Measurements from ENCODE around the gene MORF4L2. TPM values are rescaled to one million over a fixed set of nuclear protein-coding genes. Genes with fewer than 3 reads are reported as not detected.

Gene MORF4L2
- polyA plus RNA-seq, 1 of the 3 experiments (the other 2 are of a cell fraction), result 221 TPM

- no peak for TF ChIP-seq TAF1 (IDR thresholded peaks at IDR 0.05; ENCODE audit: borderline replicate concordance, low read depth, low read length)
Measured at GRCh38 chrX:103685396-103685795, 1.1 kb downstream of the MORF4L2 start (continued).

GRCh38 chrX:103681443-103681842, 5.1 kb downstream of the MORF4L2 start:
- Histone ChIP-seq H3K4me2 (no peak overlapping the region), H3K27me3 (ENCODE audit: insufficient read depth) (no peaks in the 10 kb centered on the region), H4K20me1 (ENCODE audit: insufficient read depth) (peaks cover 54% of the 10 kb centered on the region), H2AFZ (ENCODE audit: low read depth) (no peak overlapping the region), H3K79me2 (ENCODE audit: insufficient read depth) (peaks cover 50% of the 10 kb centered on the region), H3K9ac (no peak overlapping the region), H3K4me1 (ENCODE audit: control insufficient read depth in 1 of 2, insufficient read depth in 2 of 2, low read depth in 1 of 2, low read length in 1 of 2) (peaks cover 4 to 5% of the 10 kb centered on the region in 2 experiments; a peak in 3 of 4 replicates), H3K4me3 (ENCODE audit: low read depth in 2 of 2, low read length in 1 of 2) (no peak overlapping the region), H3K27ac (ENCODE audit: low read depth in 2 of 2, low read length in 1 of 2) (no peak overlapping the region), H3K9me3 (no peaks in the 10 kb centered on the region), H3K9me2 (no peaks in the 10 kb centered on the region), H3F3A (replicated peaks; ENCODE audit: insufficient read depth) (peaks cover 46% of the 10 kb centered on the region), H3K36me3 (replicated peaks in 1 of 2; ENCODE audit: control insufficient read depth in 1 of 2, insufficient read depth in 2 of 2, low read length in 1 of 2) (peaks cover 63 to 68% of the 10 kb centered on the region in 2 experiments)
- CTCF ChIA-PET, result no interaction called here
- WGBS (ENCODE audit: low lambda C conversion rate), result 57% methylated on average over 2 of the region's 2 CpGs
- no peak for TF ChIP-seq RCOR1 (IDR thresholded peaks at IDR 0.05; ENCODE audit: low read length)
- TF ChIP-seq JUND (IDR thresholded peaks at IDR 0.05), result no peak
- no peak for TF ChIP-seq REST (IDR thresholded peaks at IDR 0.05; ENCODE audit: low read depth, low read length)
- no peak for TF ChIP-seq TCF12 (IDR thresholded peaks at IDR 0.05)
- TF ChIP-seq GATA2 (CRISPR knock-in tag; IDR thresholded peaks at IDR 0.05), result no peak
- TF ChIP-seq FOXM1 (IDR thresholded peaks at IDR 0.05; ENCODE audit: low read depth), result no peak
- TF ChIP-seq EZH2phosphoT487 (IDR thresholded peaks at IDR 0.05; ENCODE audit: borderline replicate concordance, low read depth), result no peak
- no peak for TF ChIP-seq TEAD4 (IDR thresholded peaks at IDR 0.05; ENCODE audit: borderline replicate concordance, insufficient read depth)
- no peak for TF ChIP-seq FOXJ3 (CRISPR knock-in tag; IDR thresholded peaks at IDR 0.05)
- TF ChIP-seq SIN3A (IDR thresholded peaks at IDR 0.05; ENCODE audit: borderline replicate concordance, low read depth, low read length), result no peak
- no peak for TF ChIP-seq GABPA (IDR thresholded peaks at IDR 0.05; ENCODE audit: low read depth)
- no peak for TF ChIP-seq FOSL2 (IDR thresholded peaks at IDR 0.05; ENCODE audit: borderline replicate concordance, low read depth)
- POLR2A ChIA-PET, result no interaction called here
- no peak for DNase-seq
